CD4-positive, alpha-beta T cell treated with Interferon gamma for 1 hour (primary cell): ENCODE measurements around the gene LIPT1.
"Not testable (repeated sequence)": the region's sequence is repeated elsewhere in the genome, so short reads cannot be mapped to it uniquely, and the experiment has no call there.

Experiments
- DNase-seq: peaks from one replicate; pipeline ENCODE4 v3.0.0-alpha.2; 2020

LIPT1 gene

DNA sequence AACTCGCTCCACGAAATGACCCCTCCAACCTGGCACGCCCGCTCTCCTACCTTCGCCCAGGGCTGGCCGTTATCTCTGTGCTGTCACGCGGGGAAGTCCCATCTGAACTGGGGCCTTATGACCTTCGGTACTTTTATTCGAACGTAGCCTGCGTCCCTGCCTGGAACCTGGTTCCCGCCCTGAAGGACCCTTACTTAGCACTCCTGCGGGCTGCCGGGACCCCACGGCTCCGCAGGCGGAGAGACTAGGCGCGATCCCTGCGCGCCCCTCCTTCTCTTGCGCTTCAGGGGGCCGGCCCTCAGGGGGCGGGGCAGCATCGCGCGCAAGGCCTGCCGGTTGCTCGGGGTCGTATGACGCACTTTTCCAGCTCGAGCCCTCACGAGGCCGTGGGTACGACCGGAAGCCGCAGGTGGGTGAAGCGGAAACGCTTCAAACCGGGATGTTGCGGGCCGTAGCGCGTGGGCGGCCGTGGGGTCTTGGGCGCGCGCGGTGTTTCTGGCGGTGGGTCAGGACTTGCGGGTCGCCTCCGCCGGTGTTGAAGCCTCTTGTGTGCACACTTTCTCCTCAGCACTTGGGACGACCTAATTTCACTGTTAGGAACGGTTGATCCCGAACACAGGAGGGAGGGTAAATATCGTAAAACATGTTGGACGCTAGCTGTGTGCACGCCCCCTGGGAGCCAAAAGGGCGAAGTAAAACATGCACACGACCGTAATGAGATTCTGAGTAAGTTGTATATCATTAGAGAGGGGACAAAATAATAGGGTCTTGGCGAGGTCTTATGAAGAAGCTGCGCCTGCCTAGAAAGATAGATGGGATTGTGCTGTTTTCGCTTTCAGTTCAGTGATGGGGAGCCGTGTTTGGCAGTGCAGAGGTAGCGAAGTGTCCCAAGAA, at the start of gene LIPT1, which contains the start of gene TSGA10:
Gene LIPT1 (plus strand): TSS at position 325 of the 894 bp plus-strand sequence. CDS start 6,991 bp downstream, outside the sequence.
Gene TSGA10 (minus strand): TSS at position 300 of the 894 bp plus-strand sequence. CDS start 45,503 bp downstream, outside the sequence.
- DNase-seq, result peak; percentile 91

DNA sequence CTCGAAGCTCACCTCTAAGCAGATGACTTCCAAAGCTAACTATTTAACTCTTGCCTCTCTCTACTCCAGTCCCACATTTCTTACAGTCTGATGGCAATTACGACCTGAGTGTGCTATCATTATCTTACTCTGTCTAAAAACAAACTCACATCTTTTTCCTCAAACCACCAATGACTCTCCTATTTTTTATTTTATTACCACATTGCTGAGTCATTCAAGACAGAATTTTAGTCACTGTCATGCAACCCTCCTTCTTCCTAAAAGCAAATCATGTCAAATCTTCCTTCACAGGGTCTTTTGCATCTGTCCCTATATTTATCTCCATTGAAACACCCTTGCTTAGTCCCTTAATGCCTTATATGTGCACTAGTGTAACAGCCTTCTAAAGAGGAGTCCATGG, 47.9 kb upstream of the LIPT1 start:
- no peak for DNase-seq

DNA sequence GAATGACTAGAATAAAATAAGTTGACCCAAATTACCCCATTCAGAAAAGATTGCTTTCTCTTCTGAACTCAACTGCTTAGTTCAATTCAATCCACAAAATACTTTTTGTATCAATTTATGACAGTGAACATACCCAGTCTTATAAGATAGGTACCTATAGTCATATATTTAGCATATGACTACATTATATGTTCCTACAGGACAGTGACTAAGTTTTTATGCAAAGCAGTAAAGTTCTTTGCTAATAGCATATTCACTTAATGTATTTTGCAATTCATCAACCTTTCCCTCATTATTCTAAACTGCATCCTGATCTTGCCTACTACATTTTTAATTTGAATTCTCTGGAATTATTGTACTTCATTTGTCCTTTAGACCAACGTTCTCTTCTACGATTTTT, 43.5 kb upstream of the LIPT1 start:
- DNase-seq, result no peak

DNA sequence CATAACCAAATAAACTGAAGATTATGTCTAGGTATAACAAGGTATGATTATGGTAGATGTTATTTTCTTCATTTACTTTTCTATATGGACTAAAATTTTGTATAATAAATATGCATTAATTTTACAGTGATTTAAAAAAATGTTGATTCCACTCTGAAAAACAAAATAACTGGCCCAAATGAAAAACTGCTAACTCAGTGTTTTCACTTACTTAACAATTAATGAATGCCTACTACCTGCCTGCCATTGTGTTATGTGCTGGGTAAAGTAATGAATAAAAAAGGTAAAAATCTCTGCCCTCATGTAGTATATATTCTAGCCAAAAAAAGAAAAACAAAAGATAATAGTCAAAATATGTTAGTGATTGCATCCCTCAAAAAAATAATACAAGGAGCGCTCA, 42.8 kb upstream of the LIPT1 start:
- no peak for DNase-seq

DNA sequence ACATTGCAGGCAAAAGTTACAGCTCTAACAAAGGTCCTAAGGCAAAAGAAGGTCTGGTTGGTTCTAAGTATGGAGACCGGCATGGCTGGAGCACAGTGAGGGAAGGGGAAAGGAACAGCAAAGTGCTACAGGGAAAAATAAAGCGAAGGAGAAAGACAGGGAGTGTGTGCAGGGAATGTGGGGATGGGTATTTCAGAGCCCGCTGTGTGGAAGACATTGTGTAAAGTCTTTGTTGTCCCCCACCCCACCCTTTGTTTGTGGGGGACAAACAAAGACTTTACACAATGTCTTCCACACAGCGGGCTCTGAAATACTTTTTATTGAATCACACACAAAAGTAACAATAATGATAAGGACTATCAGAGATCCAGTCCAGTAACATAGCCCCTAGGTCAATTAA, 42.1 kb upstream of the LIPT1 start:
- no peak for DNase-seq

DNA sequence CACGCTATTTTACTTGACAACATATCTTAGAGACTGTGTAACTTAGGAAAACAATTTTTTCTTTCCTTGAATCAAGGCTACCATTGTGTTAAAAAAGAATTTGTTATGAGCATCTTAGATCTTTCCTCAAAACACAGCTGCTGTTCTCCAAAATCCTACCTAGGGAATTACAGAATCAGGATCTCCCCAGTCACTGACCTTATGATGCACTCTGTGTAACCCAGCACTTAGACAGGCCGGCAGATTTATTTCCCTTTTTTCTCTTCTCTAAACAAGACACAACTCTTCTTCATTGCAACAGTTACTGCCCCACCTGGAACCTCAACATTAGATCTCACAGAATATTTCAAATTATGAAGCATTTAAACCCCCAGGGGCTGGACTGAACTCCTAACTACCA, 26.8 kb upstream of the LIPT1 start:
- no peak for DNase-seq

DNA sequence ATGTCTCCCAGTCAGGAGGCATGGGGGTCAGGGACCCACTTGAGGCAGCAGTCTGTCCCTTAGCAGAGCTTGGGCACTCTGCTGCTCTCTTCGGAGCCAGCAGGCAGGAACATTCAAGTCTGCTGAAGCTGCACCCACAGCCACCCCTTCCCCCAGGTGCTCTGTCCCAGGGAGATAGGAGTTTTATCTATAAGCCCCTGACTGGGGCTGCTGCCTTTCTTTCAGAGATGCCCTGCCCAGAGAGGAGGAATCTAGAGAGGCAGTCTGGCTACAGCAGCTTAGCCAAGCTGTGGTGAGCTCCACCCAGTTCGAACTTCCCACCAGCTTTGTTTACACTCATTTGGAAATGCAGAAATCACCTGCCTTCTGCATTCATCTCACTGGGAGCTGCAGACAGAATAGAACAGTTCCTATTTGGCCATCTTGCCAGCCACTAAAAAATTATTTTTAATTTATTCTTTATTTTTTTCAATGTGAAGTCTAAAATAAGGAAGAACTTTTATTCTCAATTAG, 19.7 kb upstream of the LIPT1 start:
- DNase-seq, result not testable (repeated sequence)

DNA sequence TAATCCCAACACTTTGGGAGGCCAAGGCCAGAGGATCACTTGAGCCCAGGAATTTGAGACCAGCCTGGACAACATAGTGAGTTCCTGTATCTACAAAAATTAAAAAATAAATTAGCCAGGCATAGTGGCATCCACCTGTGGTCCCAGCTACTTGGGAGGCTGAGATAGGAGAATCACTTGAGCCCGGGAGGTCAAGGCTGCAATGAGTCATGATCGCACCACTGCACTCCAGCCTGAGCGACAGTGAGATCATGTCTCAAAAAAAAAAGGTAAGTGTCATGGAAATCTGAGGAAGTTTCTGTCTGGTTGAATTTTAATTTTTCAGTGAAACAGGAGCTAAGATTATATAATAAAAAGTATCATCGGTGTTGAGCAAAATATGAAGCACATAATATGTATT, 15.8 kb upstream of the LIPT1 start:
- DNase-seq, result no peak

DNA sequence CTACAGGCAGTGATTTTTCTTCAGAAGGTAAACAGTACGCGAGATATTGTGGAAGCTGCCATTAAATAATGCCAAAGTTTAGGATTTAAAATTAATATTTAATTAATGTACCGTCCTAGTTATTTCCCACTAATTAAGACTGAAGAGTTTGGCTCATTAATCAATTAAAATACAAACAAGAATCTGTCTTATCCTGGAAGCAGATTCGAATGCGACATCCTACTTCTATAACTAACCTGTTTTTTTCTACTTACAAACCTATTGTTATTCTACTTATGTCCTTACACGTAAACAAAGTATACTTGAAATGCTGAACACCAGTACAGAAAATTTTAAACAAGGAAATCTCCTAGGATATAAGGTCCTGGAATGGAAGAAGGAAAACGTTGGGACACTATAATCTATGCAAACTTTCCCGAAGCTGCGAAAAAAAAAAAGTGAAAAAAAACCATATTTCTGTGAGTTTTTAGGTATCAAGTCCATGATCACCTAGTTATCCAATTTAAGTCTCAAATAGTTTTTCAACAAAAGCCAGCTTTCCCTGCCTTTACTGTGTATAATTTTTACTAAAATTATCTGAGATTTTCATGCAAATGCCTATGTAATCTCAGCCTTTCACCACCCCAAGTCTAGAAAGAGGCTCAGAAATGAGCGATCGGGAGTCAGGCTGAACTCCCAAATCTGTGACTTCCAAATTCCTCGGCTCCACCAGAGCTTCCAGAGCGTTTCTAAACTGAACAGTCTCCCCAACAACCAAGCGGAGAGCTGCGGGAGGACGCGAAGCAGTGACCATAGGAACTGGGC, 14.5 kb upstream of the LIPT1 start:
- DNase-seq, result no peak

DNA sequence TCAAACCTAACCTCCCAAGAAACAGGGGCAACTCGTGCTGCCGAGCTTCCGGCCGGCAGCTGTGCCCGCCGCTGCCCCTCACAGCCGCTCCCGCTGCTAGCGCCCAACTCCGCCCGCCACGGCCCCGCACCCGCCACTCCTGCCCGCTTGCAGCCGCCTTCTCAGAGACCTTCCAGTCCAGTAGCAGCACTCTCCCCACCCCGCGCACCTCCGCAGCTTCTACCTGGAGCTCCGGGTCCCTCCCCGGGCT, 14.0 kb upstream of the LIPT1 start:
- no peak for DNase-seq

DNA sequence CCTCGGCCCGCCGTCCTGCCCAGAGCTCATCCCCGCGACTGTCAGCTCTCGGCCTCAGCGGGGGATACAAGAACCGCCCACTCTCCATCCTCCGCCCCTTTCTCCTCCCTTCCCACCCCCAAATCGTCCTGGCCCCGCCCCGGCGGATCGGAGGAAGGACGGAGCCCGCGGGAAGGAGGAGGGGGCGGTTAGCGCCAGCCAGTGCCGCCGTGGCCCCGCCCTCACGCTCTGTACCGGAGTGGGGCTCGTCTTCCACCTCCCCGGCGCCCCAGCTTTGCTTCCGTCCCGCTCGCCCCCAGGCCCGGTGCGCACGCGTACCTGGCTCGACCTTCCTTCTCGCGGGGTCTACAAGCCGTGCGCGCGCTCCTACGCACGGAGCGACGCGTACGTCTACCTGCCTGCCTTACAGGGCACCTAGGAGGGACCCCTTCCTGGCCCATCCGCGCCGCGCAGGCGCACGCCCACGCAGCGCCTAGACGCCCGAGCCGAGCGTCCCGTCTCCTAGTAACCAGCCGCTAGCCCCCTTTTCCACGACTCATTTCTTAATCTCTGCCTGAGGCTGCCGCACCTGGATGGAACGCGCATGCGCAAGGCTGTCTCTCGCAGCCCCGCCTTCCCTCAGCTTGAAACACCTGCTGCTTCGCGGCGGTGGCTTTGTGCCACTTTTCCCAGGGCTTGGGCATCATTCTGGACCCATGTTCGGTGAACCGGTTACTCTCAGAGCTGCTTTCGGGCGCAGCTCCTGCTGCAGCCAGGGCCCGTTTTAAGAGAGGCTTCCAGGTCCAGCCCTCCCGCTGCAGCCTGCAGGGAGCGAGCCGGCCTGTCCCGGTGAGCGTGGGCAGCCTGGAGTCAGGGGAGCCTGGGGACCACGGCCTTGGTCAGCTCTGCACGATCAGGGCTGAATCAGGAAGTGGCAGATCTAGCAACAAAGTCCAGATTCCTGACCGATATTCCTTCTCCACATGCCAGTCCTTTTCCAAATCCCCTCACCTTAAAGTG, 13.4 kb upstream of the LIPT1 start, which contains the start of gene C2orf15:
Gene C2orf15 (plus strand): TSS at position 598 of the 999 bp plus-strand sequence. CDS start 8,852 bp downstream, outside the sequence.
- DNase-seq, result peak; percentile 98

DNA sequence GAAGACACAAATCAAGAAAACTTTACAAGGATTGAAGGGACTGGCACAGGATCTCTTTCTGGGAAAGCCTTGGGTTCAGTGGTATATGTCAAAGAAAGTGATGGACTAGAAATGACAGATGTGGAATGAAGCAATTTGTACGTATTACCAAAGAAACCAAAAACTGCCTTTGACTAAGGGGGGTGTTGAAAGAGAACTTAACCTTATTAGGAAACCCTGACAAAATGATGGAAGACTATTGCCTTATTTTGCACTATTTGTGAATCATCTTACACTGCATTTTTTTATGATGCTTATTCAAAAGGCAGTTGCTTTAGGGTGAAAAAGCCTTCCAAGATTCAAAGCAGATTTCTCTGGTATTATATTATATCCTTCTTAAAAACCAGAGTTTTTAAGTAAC, 4.1 kb upstream of the LIPT1 start:
- DNase-seq, result no peak

DNA sequence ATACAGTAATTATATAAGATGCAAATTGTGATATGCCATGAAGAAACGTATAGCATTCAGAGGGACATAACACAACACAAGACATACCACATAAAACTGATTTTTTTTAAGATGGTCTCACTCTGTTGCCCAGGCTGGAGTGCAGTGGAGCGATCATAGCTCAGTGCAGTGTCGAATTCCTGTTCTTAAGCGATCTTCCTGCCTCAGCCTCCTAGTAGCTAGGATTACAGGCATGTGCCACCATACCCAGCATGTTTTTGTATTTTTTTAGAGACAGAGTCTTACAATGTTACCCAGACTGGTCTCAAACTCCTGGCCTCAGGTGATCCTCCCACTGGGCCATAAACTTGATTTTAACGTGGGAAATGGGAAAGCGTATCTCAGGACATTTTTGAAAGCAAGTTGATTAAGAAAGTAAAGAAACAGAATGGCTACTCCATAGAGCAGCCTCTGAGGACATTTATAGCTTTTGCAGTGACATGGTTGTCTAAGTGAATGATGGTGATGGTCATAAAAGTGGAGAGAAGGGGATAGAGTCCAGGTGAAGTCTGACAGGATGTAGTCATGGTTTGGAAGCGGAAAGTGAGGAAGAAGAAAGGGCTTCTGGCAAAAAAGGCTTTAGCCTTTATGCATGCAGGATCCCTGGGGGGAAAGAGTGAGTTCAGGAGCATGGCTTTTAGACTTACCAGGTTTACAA, 2.4 kb upstream of the LIPT1 start:
- DNase-seq, result no peak

DNA sequence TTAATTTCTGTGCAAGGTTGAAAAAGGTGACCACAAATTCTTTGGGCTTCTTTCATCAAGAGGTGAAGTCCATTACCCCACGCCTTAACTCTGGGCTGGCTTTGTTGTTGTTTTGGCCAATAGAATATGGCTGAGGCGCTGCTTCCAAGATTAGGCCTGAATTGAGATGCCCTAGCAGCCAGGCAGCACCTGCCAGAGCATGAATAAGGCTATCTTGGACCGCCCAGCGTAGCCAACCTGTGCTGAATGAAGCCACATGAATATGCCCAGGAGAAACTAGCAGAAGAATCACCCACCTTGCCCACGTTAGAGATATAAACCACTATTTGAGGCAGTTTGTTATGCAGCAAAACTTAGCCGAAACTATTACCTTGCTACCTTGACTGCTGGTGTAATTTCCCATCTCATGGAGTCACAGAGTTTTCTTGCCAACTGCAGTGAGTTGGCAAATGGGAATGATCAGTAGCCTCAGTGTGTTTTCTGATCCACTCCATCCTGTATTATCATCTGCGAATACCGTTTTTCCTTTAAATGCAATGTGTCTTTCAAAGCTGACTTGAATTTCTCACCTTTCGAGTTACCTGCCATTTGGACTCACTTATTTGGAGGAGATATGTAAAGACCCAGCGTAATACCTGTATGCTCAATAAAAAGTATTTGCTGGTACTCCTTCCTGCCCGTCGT, 704 bp upstream of the LIPT1 start:
- DNase-seq, result no peak

DNA sequence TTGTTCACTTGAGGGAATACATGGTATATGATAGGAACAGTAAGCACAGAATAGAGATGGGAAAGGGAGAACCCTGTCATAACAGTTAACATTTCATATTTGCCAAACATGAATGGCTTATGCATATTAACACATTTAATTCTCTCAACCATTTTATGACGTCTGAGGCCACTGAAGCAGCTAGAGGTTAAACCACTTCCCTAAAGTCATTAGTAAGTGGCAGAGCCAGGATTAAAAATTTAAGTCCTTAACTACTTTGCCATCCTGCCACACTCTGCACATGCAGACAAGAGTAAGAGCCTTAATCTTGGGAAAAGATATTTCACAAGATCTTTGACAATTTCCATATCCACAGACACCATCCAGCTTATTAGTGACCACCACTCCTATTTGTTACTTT, 2.1 kb downstream of the LIPT1 start:
- DNase-seq, result no peak

DNA sequence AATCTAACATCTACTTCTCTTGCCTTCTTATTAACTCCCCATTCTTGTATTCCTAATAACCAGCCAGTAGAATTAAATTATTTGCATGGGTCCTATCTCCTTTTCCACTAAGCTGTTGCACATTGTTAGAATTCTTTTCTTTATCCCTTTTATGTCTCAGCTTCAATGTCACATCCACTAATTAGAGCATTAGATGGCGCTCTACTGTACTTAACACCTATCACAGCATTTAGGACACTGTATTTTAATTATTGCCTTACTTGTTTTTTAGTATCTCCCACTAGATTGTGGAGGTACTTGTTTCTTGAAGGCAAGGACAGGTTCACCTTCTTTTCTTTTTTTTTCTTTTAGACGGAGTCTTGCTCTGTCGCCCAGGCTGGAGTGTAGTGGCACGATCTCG, 3.8 kb downstream of the LIPT1 start:
- no peak for DNase-seq

DNA sequence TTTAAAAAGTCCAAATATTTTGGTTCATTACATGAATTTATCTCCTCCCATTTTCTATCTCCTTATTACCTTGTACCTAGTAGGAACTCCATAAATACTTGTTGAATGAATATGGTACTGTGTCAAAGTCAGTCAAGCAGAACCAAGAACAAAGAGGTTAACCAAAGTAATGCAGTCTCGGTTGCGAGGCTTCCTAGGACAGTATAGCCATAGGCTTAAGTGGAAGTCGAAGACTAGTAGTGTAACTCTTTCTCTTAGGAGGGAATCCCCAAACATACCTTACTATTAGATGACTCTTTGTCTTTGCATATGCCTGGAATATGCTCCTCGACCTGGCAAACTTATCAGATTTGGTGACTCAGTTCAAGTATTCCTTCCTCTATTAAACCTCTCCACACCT, 4.8 kb downstream of the LIPT1 start:
- DNase-seq, result no peak

DNA sequence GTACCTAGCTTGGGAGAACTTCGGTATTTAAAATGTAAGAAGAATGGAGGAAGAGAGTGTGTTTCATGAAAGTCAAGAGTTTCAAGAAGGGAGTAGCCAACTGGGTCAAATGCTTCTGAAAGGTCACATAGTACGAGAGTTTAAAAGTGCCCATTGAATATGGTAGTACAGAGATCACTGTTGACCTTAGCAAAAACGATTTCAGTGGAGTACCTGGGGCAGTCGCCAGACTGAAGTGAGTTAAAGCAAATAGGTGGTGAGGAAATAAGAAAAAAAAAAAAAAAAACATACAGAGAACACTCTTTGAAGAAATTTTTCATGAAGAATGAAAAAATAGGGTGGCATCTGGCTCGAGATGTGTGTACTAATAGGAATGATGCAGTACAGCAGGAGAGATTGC, 11.5 kb downstream of the LIPT1 start:
- no peak for DNase-seq

DNA sequence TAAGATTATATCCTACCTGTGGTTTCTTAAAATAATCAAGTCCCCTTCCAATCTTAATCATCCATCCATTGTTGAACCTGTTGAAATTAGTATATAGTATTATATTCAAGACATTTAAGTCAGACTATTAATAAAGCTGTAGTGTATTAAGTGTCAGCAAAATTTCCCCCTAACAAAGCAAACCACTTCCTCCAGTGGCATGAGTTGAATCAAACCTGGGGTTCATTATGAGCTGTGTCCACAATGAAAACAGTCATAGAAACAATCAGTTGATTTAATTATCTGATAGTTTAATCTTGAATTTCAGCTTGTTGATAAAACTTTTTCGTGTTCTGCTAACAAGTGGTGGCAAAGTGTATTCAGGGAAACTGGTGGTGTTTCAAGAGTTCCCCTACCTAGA, 14.8 kb downstream of the LIPT1 start:
- DNase-seq, result no peak

DNA sequence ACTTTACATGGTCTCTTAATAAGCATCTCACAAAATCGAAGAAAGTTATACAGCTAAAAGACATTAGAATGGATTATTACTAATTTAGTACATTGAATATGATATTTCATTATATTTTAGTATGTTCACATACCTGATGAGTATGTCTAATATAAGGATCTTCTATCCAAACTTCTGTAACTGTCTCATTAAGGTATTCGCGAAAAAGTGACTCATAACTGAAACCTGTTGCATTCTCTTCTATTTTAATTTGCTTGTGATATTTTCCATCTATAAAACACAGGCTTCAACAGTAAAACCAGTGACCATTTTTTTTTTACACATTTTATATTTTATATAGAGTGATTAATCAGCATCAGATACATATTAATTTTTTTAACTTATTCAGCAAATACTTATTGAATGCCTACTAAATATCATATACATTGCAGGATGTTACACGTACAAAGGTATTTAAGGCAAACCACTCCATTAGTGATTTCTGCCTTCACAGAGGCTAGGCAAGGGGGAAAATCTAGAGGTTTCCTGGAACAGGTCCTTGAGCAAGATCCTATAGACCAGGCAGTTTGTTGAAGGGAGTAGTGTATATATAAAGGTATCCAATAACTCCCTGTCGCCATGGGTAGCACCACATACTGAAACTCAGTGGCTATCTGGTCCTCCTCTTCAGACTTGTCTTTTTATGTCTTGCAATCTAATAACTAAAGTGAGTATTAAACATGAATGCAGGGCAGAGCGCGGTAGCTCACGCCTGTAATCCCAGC, 16.8 kb downstream of the LIPT1 start:
- DNase-seq, result no peak
